WERI-Rb-1 (cell line): ENCODE measurements around the gene SNAP47.

Source experiments
- DNase-seq: peaks from one replicate; pipeline ENCODE4 v3.0.0-alpha.2; 2020
- H3K27ac ChIP-seq: fragments of 250-450 bp; sonication (Bioruptor Pico); 2 replicates; pipeline ENCODE4 v1.5.1; 2020; ENCODE audit warnings: mild to moderate bottlenecking, moderate library complexity
- H3K27me3 ChIP-seq: fragments of 250-450 bp; sonication (Bioruptor Pico); 2 replicates; pipeline ENCODE4 v1.5.1; 2021; ENCODE audit warnings: mild to moderate bottlenecking, low read depth, moderate library complexity; ENCODE audit not compliant: insufficient read depth, severe bottlenecking
- H3K36me3 ChIP-seq: fragments of 250-450 bp; sonication (Bioruptor Pico); 2 replicates; pipeline ENCODE4 v1.5.1; 2020; ENCODE audit warnings: mild to moderate bottlenecking, moderate library complexity
- H3K4me3 ChIP-seq: 2 replicates; pipeline ENCODE4 v1.5.1; 2011; ENCODE audit warnings: low read depth, mild to moderate bottlenecking, control low read depth, low read length
- H3K9me3 ChIP-seq: fragments of 250-450 bp; sonication (Bioruptor Pico); 2 replicates; pipeline ENCODE4 v1.5.1; 2021; ENCODE audit warnings: mild to moderate bottlenecking, moderate library complexity; ENCODE audit not compliant: severe bottlenecking
- TF ChIP-seq, protein P1 (sequence below): IDR thresholded peaks from 2 replicates; pipeline ENCODE4 v1.5.1; 2011; ENCODE audit warnings: low read depth, mild to moderate bottlenecking, control low read depth, inconsistent platforms, low read length

The SNAP47 gene

DNA sequence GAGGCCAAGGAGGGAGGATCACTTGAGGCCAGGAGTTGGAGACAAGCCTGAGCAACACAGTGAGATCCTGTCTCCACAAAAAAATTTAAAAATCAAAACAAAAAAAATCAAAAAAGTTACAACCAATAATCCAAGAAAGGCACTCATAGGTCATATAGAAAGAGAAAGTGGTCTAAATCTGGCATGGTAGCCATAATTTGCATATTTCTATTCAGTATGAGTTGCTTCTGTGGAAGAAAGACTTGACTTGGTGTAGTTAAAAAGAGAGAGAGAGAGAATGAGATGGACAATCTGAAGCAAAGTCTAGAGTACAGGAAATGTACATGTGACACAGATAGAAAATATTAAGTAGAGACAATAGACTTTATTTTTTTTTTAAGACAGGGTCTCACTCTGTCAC is 22.6 kb upstream of the SNAP47 start:
- Histone ChIP-seq H3K36me3 (no peaks in the 10 kb centered on the region), H3K27me3 (no peaks in the 10 kb centered on the region), H3K27ac (no peak overlapping the region), H3K4me3 (no peak overlapping the region), H3K9me3 (no peaks in the 10 kb centered on the region)
- DNase-seq, result no peak
- TF ChIP-seq, protein P1, sequence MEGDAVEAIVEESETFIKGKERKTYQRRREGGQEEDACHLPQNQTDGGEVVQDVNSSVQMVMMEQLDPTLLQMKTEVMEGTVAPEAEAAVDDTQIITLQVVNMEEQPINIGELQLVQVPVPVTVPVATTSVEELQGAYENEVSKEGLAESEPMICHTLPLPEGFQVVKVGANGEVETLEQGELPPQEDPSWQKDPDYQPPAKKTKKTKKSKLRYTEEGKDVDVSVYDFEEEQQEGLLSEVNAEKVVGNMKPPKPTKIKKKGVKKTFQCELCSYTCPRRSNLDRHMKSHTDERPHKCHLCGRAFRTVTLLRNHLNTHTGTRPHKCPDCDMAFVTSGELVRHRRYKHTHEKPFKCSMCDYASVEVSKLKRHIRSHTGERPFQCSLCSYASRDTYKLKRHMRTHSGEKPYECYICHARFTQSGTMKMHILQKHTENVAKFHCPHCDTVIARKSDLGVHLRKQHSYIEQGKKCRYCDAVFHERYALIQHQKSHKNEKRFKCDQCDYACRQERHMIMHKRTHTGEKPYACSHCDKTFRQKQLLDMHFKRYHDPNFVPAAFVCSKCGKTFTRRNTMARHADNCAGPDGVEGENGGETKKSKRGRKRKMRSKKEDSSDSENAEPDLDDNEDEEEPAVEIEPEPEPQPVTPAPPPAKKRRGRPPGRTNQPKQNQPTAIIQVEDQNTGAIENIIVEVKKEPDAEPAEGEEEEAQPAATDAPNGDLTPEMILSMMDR, result no peak

- TF ChIP-seq, protein P1, result no peak
- no peaks in the 10 kb centered on the region for H3K9me3 ChIP-seq
- no peak for DNase-seq
- H3K27ac ChIP-seq, result no peak overlapping the region
- H3K36me3 ChIP-seq, result no peaks in the 10 kb centered on the region
- H3K4me3 ChIP-seq, result no peak overlapping the region
- no peaks in the 10 kb centered on the region for H3K27me3 ChIP-seq
Measured at GRCh38 chr1:227718932-227719331, 16.3 kb upstream of the SNAP47 start.

GRCh38 chr1:227723474-227723873 is 11.8 kb upstream of the SNAP47 start:
- Histone ChIP-seq H3K9me3 (no peaks in the 10 kb centered on the region), H3K27ac (no peak overlapping the region), H3K27me3 (no peaks in the 10 kb centered on the region), H3K36me3 (no peaks in the 10 kb centered on the region), H3K4me3 (no peak overlapping the region)
- DNase-seq, result no peak
- TF ChIP-seq, protein P1, result no peak

- Histone ChIP-seq H3K4me3 (no peak overlapping the region), H3K27ac (no peak overlapping the region), H3K27me3 (no peaks in the 10 kb centered on the region), H3K36me3 (no peaks in the 10 kb centered on the region), H3K9me3 (no peaks in the 10 kb centered on the region)
- TF ChIP-seq, protein P1, result no peak
- DNase-seq, result no peak
Measured at GRCh38 chr1:227725046-227725445, 10.2 kb upstream of the SNAP47 start.

GRCh38 chr1:227726318-227726717 is 8.9 kb upstream of the SNAP47 start:
- Histone ChIP-seq H3K27me3 (no peaks in the 10 kb centered on the region), H3K27ac (no peak overlapping the region), H3K4me3 (no peak overlapping the region), H3K36me3 (no peaks in the 10 kb centered on the region), H3K9me3 (no peaks in the 10 kb centered on the region)
- no peak for DNase-seq
- TF ChIP-seq, protein P1, result no peak

DNA sequence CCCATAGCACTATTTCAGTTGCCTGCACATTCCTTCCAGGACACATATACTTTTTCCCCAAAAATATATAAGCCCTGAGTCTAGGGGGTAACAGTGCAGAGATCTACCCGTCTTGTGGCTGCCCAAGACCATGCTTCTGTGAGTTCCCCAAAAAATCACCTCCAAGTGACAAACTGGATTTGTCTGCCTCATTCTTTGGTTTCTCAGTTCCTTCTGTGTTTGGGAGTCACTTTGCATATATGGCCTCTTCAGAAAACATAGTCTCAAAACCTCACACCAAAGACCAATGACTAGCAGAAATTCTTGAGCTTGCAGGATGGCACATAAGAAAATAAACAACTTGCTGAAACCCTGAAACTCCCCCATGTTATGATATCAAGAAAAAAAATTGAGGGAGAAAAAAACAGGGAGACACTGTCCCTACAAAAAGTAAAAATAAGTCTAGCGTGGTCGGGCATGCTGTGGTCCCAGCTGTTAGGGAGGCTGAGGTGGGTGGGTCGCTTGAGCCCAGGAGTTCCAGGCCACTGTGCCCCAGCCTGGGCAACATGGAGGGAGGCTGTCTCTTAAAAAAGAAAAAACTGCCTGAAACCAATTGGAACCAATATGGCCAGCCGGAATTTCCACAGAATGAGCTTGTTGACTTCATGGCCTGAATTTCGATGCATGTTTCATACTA is 8.2 kb upstream of the SNAP47 start:
- no peak overlapping the region for H3K27ac ChIP-seq
- no peaks in the 10 kb centered on the region for H3K27me3 ChIP-seq
- H3K4me3 ChIP-seq, result no peak overlapping the region
- no peak for DNase-seq
- TF ChIP-seq, protein P1, result no peak
- no peaks in the 10 kb centered on the region for H3K9me3 ChIP-seq
- no peaks in the 10 kb centered on the region for H3K36me3 ChIP-seq
